Measurements from ENCODE around the gene HECW1. TPM values are rescaled to one million over a fixed set of nuclear protein-coding genes. Genes with fewer than 3 reads are reported as not detected.
"Not testable (repeated sequence)": the region's sequence is repeated elsewhere in the genome, so short reads cannot be mapped to it uniquely, and the experiment has no call there.

The HECW1 gene
- total and polyA plus RNA-seq, 2 donors (not counting 1 experiment from before 2014, with no cell fraction given) = not detected

GRCh38 chr7:43205171-43205795, 92.8 kb downstream of the HECW1 start:
- Mint-ChIP-seq H3K27me3 (peaks cover 12% of the 10 kb centered on the region), H3K27ac (no peak overlapping the region), H3K4me3 (no peak overlapping the region), H3K4me1 (no peaks in the 10 kb centered on the region), H3K9me3 (ENCODE audit: insufficient read depth) (no peaks in the 10 kb centered on the region)
- Histone ChIP-seq H3K9ac (ENCODE audit: low read length) (no peak overlapping the region), H3K27ac (ENCODE audit: low read length in 2 of 2) (no peak overlapping the region), H3K4me2 (replicated peaks; ENCODE audit: low read depth, low read length, poor library complexity, severe bottlenecking) (no peak overlapping the region), H3K27me3 (replicated peaks in 1 of 4; ENCODE audit: control extremely low read depth in 1 of 4, control insufficient read depth in 3 of 4, insufficient read depth in 4 of 4, low read length in 3 of 4) (no peaks in the 10 kb centered on the region), H2AFZ (ENCODE audit: insufficient read depth, low read depth, low read length, poor library complexity, severe bottlenecking) (no peak overlapping the region), H4K20me1 (ENCODE audit: control insufficient read depth, insufficient read depth, low read length, poor library complexity, severe bottlenecking) (no peaks in the 10 kb centered on the region), H3K4me3 (ENCODE audit: control extremely low read depth in 1 of 5, extremely low read depth in 1 of 5, insufficient read depth in 1 of 5, low read depth in 2 of 5, low read length in 4 of 5) (no peak overlapping the region), H3K9me3 (ENCODE audit: control extremely low read depth in 1 of 3, control insufficient read depth in 2 of 3, insufficient read depth in 1 of 3, low read length in 2 of 3) (no peaks in the 10 kb centered on the region), H3K36me3 (replicated peaks in 1 of 2; ENCODE audit: control extremely low read depth in 1 of 2, control insufficient read depth in 1 of 2, extremely low read depth in 1 of 2, insufficient read depth in 2 of 2, low read length in 1 of 2) (no peaks in the 10 kb centered on the region), H3K79me2 (ENCODE audit: control insufficient read depth, insufficient read depth, low read length) (no peaks in the 10 kb centered on the region), H3K4me1 (ENCODE audit: control insufficient read depth in 2 of 2, insufficient read depth in 2 of 2, low read length in 2 of 2) (no peaks in the 10 kb centered on the region)
- no peak for TF ChIP-seq EZH2 (IDR thresholded peaks at IDR 0.05; ENCODE audit: borderline replicate concordance, insufficient read depth, low read depth, low read length, poor library complexity, severe bottlenecking)
- no peak for TF ChIP-seq CTCF (IDR thresholded peaks at IDR 0.05)
- WGBS (ENCODE audit: insufficient coverage) = 98% methylated on average over 4 of the region's 8 CpGs
- CTCF ChIA-PET = no interaction called here
- intact Hi-C loops (cut with micrococcal nuclease) = no loop called here
- no peak for DNase-seq
- ATAC-seq (ENCODE audit: low read depth) = no peak
- POLR2A ChIA-PET = no interaction called here

GRCh38 chr7:43208242-43208641, 95.8 kb downstream of the HECW1 start:
- Histone ChIP-seq H3K9me3 (ENCODE audit: control extremely low read depth in 1 of 3, control insufficient read depth in 2 of 3, insufficient read depth in 1 of 3, low read length in 2 of 3) (no peaks in the 10 kb centered on the region), H4K20me1 (ENCODE audit: control insufficient read depth, insufficient read depth, low read length, poor library complexity, severe bottlenecking) (no peaks in the 10 kb centered on the region), H3K27me3 (replicated peaks in 1 of 4; ENCODE audit: control extremely low read depth in 1 of 4, control insufficient read depth in 3 of 4, insufficient read depth in 4 of 4, low read length in 3 of 4) (no peaks in the 10 kb centered on the region), H3K27ac (ENCODE audit: low read length in 2 of 2) (no peak overlapping the region), H3K4me2 (replicated peaks; ENCODE audit: low read depth, low read length, poor library complexity, severe bottlenecking) (no peak overlapping the region), H2AFZ (ENCODE audit: insufficient read depth, low read depth, low read length, poor library complexity, severe bottlenecking) (no peak overlapping the region), H3K4me3 (ENCODE audit: control extremely low read depth in 1 of 5, extremely low read depth in 1 of 5, insufficient read depth in 1 of 5, low read depth in 2 of 5, low read length in 4 of 5) (no peak overlapping the region), H3K79me2 (ENCODE audit: control insufficient read depth, insufficient read depth, low read length) (no peaks in the 10 kb centered on the region), H3K4me1 (ENCODE audit: control insufficient read depth in 2 of 2, insufficient read depth in 2 of 2, low read length in 2 of 2) (no peaks in the 10 kb centered on the region), H3K9ac (ENCODE audit: low read length) (no peak overlapping the region), H3K36me3 (replicated peaks in 1 of 2; ENCODE audit: control extremely low read depth in 1 of 2, control insufficient read depth in 1 of 2, extremely low read depth in 1 of 2, insufficient read depth in 2 of 2, low read length in 1 of 2) (no peaks in the 10 kb centered on the region)
- CTCF ChIA-PET = no interaction called here
- H3K9me3 Mint-ChIP-seq (ENCODE audit: insufficient read depth) = no peaks in the 10 kb centered on the region
- DNase-seq = no peak
- POLR2A ChIA-PET = no interaction called here
- intact Hi-C loops (cut with micrococcal nuclease) = no loop called here
- H3K4me3 Mint-ChIP-seq = no peak overlapping the region
- H3K27me3 Mint-ChIP-seq = peaks cover 10% of the 10 kb centered on the region
- H3K4me1 Mint-ChIP-seq = no peaks in the 10 kb centered on the region
- no peak for ATAC-seq (ENCODE audit: low read depth)
- H3K27ac Mint-ChIP-seq = no peak overlapping the region
- TF ChIP-seq EZH2 (IDR thresholded peaks at IDR 0.05; ENCODE audit: borderline replicate concordance, insufficient read depth, low read depth, low read length, poor library complexity, severe bottlenecking) (no peak), CTCF (IDR thresholded peaks at IDR 0.05) (no peak)
- 100% methylated on average over 1 of the region's 2 CpGs for WGBS (ENCODE audit: insufficient coverage)

- H3K4me3 ChIP-seq (ENCODE audit: control extremely low read depth in 1 of 5, extremely low read depth in 1 of 5, insufficient read depth in 1 of 5, low read depth in 2 of 5, low read length in 4 of 5); H3K79me2 ChIP-seq (ENCODE audit: control insufficient read depth, insufficient read depth, low read length); H3K9me3 Mint-ChIP-seq (ENCODE audit: insufficient read depth); CTCF ChIA-PET; H4K20me1 ChIP-seq (ENCODE audit: control insufficient read depth, insufficient read depth, low read length, poor library complexity, severe bottlenecking); intact Hi-C loops (cut with micrococcal nuclease); H3K9me3 ChIP-seq (ENCODE audit: control extremely low read depth in 1 of 3, control insufficient read depth in 2 of 3, insufficient read depth in 1 of 3, low read length in 2 of 3); H3K4me3 Mint-ChIP-seq; H3K27me3 ChIP-seq (replicated peaks in 1 of 4; ENCODE audit: control extremely low read depth in 1 of 4, control insufficient read depth in 3 of 4, insufficient read depth in 4 of 4, low read length in 3 of 4); POLR2A ChIA-PET; H3K4me2 ChIP-seq (replicated peaks; ENCODE audit: low read depth, low read length, poor library complexity, severe bottlenecking); H3K4me1 Mint-ChIP-seq; H2AFZ ChIP-seq (ENCODE audit: insufficient read depth, low read depth, low read length, poor library complexity, severe bottlenecking); H3K27ac ChIP-seq (ENCODE audit: low read length in 2 of 2); H3K4me1 ChIP-seq (ENCODE audit: control insufficient read depth in 2 of 2, insufficient read depth in 2 of 2, low read length in 2 of 2); H3K9ac ChIP-seq (ENCODE audit: low read length); H3K27ac Mint-ChIP-seq; DNase-seq; H3K36me3 ChIP-seq (replicated peaks in 1 of 2; ENCODE audit: control extremely low read depth in 1 of 2, control insufficient read depth in 1 of 2, extremely low read depth in 1 of 2, insufficient read depth in 2 of 2, low read length in 1 of 2); ATAC-seq (ENCODE audit: low read depth): not testable (repeated sequence)
- 87% methylated on average over 11 of the region's 11 CpGs for WGBS (ENCODE audit: insufficient coverage)
- H3K27me3 Mint-ChIP-seq = peaks cover 11% of the 10 kb centered on the region
Measured at GRCh38 chr7:43210539-43210938, 98.1 kb downstream of the HECW1 start.

All from B cell (primary cell).